Measurements from ENCODE around the gene RLN3. TPM values are rescaled to one million over a fixed set of nuclear protein-coding genes. Genes with fewer than 3 reads are reported as not detected.
"Not testable (repeated sequence)": the region's sequence is repeated elsewhere in the genome, so short reads cannot be mapped to it uniquely, and the experiment has no call there.

RLN3 gene
- total RNA-seq, 6 experiments from 2014 or later, result not detected

GRCh38 chr19:14012378-14012915, 15.5 kb upstream of the RLN3 start:
- no peak overlapping the region for H3K4me3 ChIP-seq
- H3K27me3 ChIP-seq, result no peaks in the 10 kb centered on the region
- 65% methylated on average over 2 of the region's 2 CpGs for WGBS (ENCODE audit: insufficient coverage, low coverage, low lambda C conversion rate, missing lambda C conversion rate)
- intact Hi-C loops (cut with DNase I), result no loop called here
- H3K36me3 ChIP-seq, result no peaks in the 10 kb centered on the region
- no peaks in the 10 kb centered on the region for H3K9me3 ChIP-seq
- peaks cover 0 to 10% (median 0%) of the 10 kb centered on the region in 4 donors for H3K4me1 ChIP-seq
- H3K27ac ChIP-seq, result no peak overlapping the region
- DNase-seq (no peak), ATAC-seq (no peak)
- TF ChIP-seq, protein P1, sequence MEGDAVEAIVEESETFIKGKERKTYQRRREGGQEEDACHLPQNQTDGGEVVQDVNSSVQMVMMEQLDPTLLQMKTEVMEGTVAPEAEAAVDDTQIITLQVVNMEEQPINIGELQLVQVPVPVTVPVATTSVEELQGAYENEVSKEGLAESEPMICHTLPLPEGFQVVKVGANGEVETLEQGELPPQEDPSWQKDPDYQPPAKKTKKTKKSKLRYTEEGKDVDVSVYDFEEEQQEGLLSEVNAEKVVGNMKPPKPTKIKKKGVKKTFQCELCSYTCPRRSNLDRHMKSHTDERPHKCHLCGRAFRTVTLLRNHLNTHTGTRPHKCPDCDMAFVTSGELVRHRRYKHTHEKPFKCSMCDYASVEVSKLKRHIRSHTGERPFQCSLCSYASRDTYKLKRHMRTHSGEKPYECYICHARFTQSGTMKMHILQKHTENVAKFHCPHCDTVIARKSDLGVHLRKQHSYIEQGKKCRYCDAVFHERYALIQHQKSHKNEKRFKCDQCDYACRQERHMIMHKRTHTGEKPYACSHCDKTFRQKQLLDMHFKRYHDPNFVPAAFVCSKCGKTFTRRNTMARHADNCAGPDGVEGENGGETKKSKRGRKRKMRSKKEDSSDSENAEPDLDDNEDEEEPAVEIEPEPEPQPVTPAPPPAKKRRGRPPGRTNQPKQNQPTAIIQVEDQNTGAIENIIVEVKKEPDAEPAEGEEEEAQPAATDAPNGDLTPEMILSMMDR (IDR thresholded peaks at IDR 0.05), result no peak
- TF ChIP-seq POLR2A (IDR thresholded peaks at IDR 0.05), result no peak

DNA sequence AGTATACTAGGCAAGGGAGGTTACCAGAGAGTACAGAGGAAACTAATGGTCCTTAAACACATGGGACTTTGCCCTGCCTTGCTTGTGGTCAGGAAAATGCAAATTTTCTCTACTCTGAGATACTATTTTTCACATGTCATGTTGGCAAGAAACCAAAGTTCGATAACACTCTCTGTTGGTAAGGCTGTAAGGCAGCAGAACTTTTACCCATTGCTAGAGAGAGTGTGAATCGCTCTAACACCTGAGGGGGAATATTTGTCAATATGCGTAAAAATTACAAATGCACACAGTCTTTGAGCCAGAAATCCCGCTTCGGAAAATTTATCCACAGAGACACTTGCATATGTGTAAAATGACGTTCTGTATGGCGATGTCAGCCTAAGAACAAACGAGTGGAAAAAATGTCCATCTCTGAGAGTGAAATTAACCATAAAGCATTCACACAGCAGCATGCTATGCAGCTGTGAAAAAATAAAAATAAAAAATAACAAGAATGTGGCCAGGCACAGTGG, 12.4 kb upstream of the RLN3 start:
- H3K4me1 ChIP-seq, result peaks cover 0 to 10% (median 0%) of the 10 kb centered on the region in 4 donors
- intact Hi-C loops (cut with DNase I), result no loop called here
- no peaks in the 10 kb centered on the region for H3K27me3 ChIP-seq
- DNase-seq (no peak), ATAC-seq (peak; percentile 48 to 77 (median 66))
- 47% methylated on average over 8 of the region's 8 CpGs for WGBS (ENCODE audit: insufficient coverage, low coverage, low lambda C conversion rate, missing lambda C conversion rate)
- TF ChIP-seq POLR2A (IDR thresholded peaks at IDR 0.05), result no peak
- TF ChIP-seq, protein P1 (IDR thresholded peaks at IDR 0.05), result no peak
- H3K27ac ChIP-seq, result peak overlapping the region in 2 of 3 donors; percentile 4 to 8
- H3K9me3 ChIP-seq, result no peaks in the 10 kb centered on the region
- H3K4me3 ChIP-seq, result no peak overlapping the region
- no peaks in the 10 kb centered on the region for H3K36me3 ChIP-seq

- Histone ChIP-seq H3K27me3 (no peaks in the 10 kb centered on the region), H3K27ac (no peak overlapping the region), H3K4me3 (no peak overlapping the region), H3K9me3 (no peaks in the 10 kb centered on the region), H3K36me3 (no peaks in the 10 kb centered on the region), H3K4me1 (peaks cover 0 to 15% (median 0%) of the 10 kb centered on the region in 4 donors)
- no peak for DNase-seq
- intact Hi-C loops (cut with DNase I), result no loop called here
- no peak for ATAC-seq
- 68% methylated on average over 4 of the region's 6 CpGs for WGBS (ENCODE audit: insufficient coverage, low coverage, low lambda C conversion rate, missing lambda C conversion rate)
- TF ChIP-seq, protein P1 (IDR thresholded peaks at IDR 0.05), result no peak
- no peak for TF ChIP-seq POLR2A (IDR thresholded peaks at IDR 0.05)
Measured at GRCh38 chr19:14019100-14019499, 8.8 kb upstream of the RLN3 start.

- H3K27ac ChIP-seq; H3K9me3 ChIP-seq; H3K4me3 ChIP-seq; H3K27me3 ChIP-seq; H3K36me3 ChIP-seq; DNase-seq; intact Hi-C loops (cut with DNase I); ATAC-seq: not testable (repeated sequence)
- H3K4me1 ChIP-seq, result peaks cover 0 to 15% (median 0%) of the 10 kb centered on the region in 4 donors
- WGBS (ENCODE audit: insufficient coverage, low coverage, low lambda C conversion rate, missing lambda C conversion rate), result 90% methylated on average over 3 of the region's 3 CpGs
Measured at GRCh38 chr19:14019739-14020138, 8.2 kb upstream of the RLN3 start.

DNA sequence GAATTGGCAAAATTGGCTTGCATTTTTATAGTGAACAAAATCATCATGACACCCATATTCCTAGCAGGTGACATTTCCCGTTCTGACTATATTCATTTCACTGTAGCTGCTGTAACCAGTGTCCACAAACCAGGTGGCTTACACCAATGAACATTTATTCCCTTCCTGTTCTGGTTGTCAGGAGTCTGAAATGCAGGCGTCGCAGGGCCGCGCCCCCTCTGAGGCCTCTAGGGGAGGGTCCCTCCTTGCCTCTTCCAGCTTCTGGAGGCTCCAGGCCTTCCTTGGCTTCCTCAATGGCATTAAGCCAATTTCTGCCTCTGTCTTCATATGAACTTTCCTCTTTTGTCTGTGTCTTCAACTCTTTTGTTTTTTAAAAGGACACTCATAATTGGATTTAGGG, 6.5 kb upstream of the RLN3 start:
- DNase-seq (no peak), ATAC-seq (no peak)
- H3K4me3 ChIP-seq, result no peak overlapping the region
- 44% methylated on average over 5 of the region's 5 CpGs for WGBS (ENCODE audit: insufficient coverage, low coverage, low lambda C conversion rate, missing lambda C conversion rate)
- H3K36me3 ChIP-seq, result no peaks in the 10 kb centered on the region
- no peaks in the 10 kb centered on the region for H3K27me3 ChIP-seq
- no peak for TF ChIP-seq POLR2A (IDR thresholded peaks at IDR 0.05)
- TF ChIP-seq, protein P1 (IDR thresholded peaks at IDR 0.05), result no peak
- H3K27ac ChIP-seq, result no peak overlapping the region
- H3K4me1 ChIP-seq, result peaks cover 0 to 5% (median 0%) of the 10 kb centered on the region in 4 donors
- intact Hi-C loops (cut with DNase I), result no loop called here
- H3K9me3 ChIP-seq, result no peaks in the 10 kb centered on the region
